Keratinocyte (primary cell): Measurements from ENCODE around the gene NLGN2. TPM values are rescaled to one million over a fixed set of nuclear protein-coding genes. Genes with fewer than 3 reads are reported as not detected.

Source experiments
- DNase-seq: peaks from one replicate; pipeline ENCODE4 v3.0.0-alpha.2; 2011; ENCODE audit warnings: low read depth, missing footprints, low spot score
- FAIRE-seq: peaks from 2 replicates; lab custom pipeline; 2011; peaks lifted over from hg19 to GRCh38; lab: Jason Lieb, UNC
- H2AFZ ChIP-seq: 2 replicates; pipeline ENCODE4 v1.6.0; 2012; ENCODE audit warnings: low read length, control low read depth, inconsistent platforms; ENCODE audit not compliant: control insufficient read depth
- H3K27ac ChIP-seq: 2 replicates; pipeline ENCODE4 v1.5.1; 2011; ENCODE audit warnings: low read length; ENCODE audit not compliant: control insufficient read depth, insufficient read depth
- H3K27me3 ChIP-seq: 3 replicates; pipeline ENCODE4 v1.6.0; 2011; ENCODE audit warnings: low read length; ENCODE audit not compliant: control insufficient read depth, insufficient read depth; ENCODE audit errors: extremely low read depth
- H3K36me3 ChIP-seq, 2 experiments: 2 replicates in 1 of 2; 3 replicates in 1 of 2; pipeline ENCODE4 v1.5.1; 2011; ENCODE audit warnings: low read length in 2 of 2, mild to moderate bottlenecking in 1 of 2; ENCODE audit not compliant: control insufficient read depth in 2 of 2, insufficient read depth in 2 of 2; ENCODE audit errors: extremely low read depth in 1 of 2
- H3K4me1 ChIP-seq: 3 replicates; pipeline ENCODE4 v1.5.1; 2011; ENCODE audit warnings: low read length; ENCODE audit not compliant: control insufficient read depth, insufficient read depth; ENCODE audit errors: extremely low read depth
- H3K4me2 ChIP-seq: 3 replicates; pipeline ENCODE4 v1.6.0; 2011; ENCODE audit warnings: low read depth, low read length; ENCODE audit not compliant: control insufficient read depth, insufficient read depth; ENCODE audit errors: extremely low read depth
- H3K4me3 ChIP-seq, 3 experiments: fragments of 200-600 bp in 1 of 3; sonication (generic) in 1 of 3; 2 replicates in 2 of 3; 3 replicates in 1 of 3; pipeline ENCODE4 v1.5.1; 2011 to 2016; ENCODE audit warnings: low read length in 3 of 3, mild to moderate bottlenecking in 3 of 3, control low read depth in 2 of 3, inconsistent platforms in 1 of 3, low read depth in 1 of 3, mixed read lengths in 1 of 3, mixed run types in 1 of 3, moderate library complexity in 1 of 3; ENCODE audit not compliant: control insufficient read depth in 2 of 3, insufficient read depth in 2 of 3; ENCODE audit errors: extremely low read depth in 1 of 3
- H3K79me2 ChIP-seq: 2 replicates; pipeline ENCODE4 v1.6.0; 2012; ENCODE audit warnings: low read length; ENCODE audit not compliant: control insufficient read depth, insufficient read depth
- H3K9ac ChIP-seq: 3 replicates; pipeline ENCODE4 v1.6.0; 2011; ENCODE audit warnings: low read length; ENCODE audit not compliant: control insufficient read depth, insufficient read depth; ENCODE audit errors: extremely low read depth
- H3K9me1 ChIP-seq: 3 replicates; pipeline ENCODE4 v1.6.0; 2011; ENCODE audit warnings: low read length; ENCODE audit not compliant: control insufficient read depth, insufficient read depth; ENCODE audit errors: extremely low read depth
- H3K9me3 ChIP-seq: 2 replicates; pipeline ENCODE4 v1.5.1; 2012; ENCODE audit warnings: low read depth, low read length; ENCODE audit not compliant: control insufficient read depth
- H4K20me1 ChIP-seq: 3 replicates; pipeline ENCODE4 v1.6.0; 2011; ENCODE audit warnings: low read length; ENCODE audit not compliant: control insufficient read depth, insufficient read depth; ENCODE audit errors: extremely low read depth
- EZH2 ChIP-seq: IDR thresholded peaks from one replicate; pipeline ENCODE4 v1.6.1; 2012; ENCODE audit warnings: inconsistent platforms, mild to moderate bottlenecking, low read length, moderate library complexity
- dilution Hi-C: fragments of 300-500 bp; cut with MboI; formaldehyde crosslinking; loops from one replicate; pipeline ENCODE4 v1.7.0; 2020; ENCODE audit warnings: low sequenced_read_pairs; ENCODE audit not compliant: extremely low pct_ligation_motif_present
- polyA plus RNA-seq, 5 experiments: library from polyadenylated mRNA; depleted of rRNA in 3 of 5; stranded (reverse) in 3 of 5; stranded (forward) in 1 of 5; unstranded in 1 of 5; fragments of >200 nt; gene quantifications; 1 replicate in 1 of 5; 2 replicates in 3 of 5; 3 replicates in 1 of 5; pipeline versions ENCODE4 v1.2.1 to v1.2.3, GENCODE V29; 2011 to 2012; ENCODE audit warnings: missing spikeins in 2 of 5, low read depth in 1 of 5, low replicate concordance in 1 of 5
- TF ChIP-seq, protein P1 (sequence below), 3 experiments: IDR thresholded peaks in 1 of 3; conservative IDR thresholded peaks in 1 of 3; optimal IDR thresholded peaks in 1 of 3; 2 replicates in 2 of 3; 3 replicates in 1 of 3; pipeline versions ENCODE3 to v1.5.1; 2011; ENCODE audit warnings: low read length in 3 of 3, mild to moderate bottlenecking in 3 of 3, moderate library complexity in 2 of 3, control low read depth in 1 of 3, inconsistent platforms in 1 of 3; ENCODE audit not compliant: insufficient read depth in 2 of 3; ENCODE audit errors: extremely low read depth in 1 of 3

The NLGN2 gene
- polyA plus RNA-seq, 1 donor (not counting 4 experiments of a cell fraction or from before 2014, with no cell fraction given) = 2.5 TPM

DNA sequence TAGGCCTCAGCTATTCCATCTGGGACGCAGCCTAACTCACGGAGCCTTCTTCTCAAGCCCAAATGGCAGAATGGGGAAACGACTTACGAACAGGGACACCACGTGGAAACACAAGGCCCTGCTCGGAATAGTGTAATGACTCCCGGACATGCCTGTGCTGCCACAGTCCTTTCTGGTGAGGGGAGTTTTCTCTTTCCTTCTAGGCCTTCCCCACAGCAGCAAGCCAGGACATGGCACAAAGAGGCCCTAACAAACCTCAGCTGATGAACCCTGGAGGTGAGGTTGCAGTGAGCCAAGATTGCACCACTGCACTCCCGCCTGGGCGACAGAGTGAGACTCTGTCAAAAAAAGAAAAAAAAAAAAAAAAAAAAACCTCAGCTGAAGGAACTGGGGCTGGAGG lies 56.4 kb downstream of the NLGN2 start:
- Histone ChIP-seq H3K79me2 (peaks cover 29% of the 10 kb centered on the region), H3K4me3 (no peak overlapping the region), H4K20me1 (no peaks in the 10 kb centered on the region), H3K4me1 (peaks cover 24% of the 10 kb centered on the region), H2AFZ (peak overlapping the region; percentile 9), H3K9me3 (no peaks in the 10 kb centered on the region), H3K27me3 (no peaks in the 10 kb centered on the region), H3K9me1 (no peaks in the 10 kb centered on the region), H3K9ac (peak overlapping the region; percentile 22), H3K27ac (peak overlapping the region; percentile 64), H3K4me2 (no peak overlapping the region), H3K36me3 (peaks cover 18 to 34% of the 10 kb centered on the region in 2 experiments)
- TF ChIP-seq, protein P1, sequence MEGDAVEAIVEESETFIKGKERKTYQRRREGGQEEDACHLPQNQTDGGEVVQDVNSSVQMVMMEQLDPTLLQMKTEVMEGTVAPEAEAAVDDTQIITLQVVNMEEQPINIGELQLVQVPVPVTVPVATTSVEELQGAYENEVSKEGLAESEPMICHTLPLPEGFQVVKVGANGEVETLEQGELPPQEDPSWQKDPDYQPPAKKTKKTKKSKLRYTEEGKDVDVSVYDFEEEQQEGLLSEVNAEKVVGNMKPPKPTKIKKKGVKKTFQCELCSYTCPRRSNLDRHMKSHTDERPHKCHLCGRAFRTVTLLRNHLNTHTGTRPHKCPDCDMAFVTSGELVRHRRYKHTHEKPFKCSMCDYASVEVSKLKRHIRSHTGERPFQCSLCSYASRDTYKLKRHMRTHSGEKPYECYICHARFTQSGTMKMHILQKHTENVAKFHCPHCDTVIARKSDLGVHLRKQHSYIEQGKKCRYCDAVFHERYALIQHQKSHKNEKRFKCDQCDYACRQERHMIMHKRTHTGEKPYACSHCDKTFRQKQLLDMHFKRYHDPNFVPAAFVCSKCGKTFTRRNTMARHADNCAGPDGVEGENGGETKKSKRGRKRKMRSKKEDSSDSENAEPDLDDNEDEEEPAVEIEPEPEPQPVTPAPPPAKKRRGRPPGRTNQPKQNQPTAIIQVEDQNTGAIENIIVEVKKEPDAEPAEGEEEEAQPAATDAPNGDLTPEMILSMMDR (optimal IDR thresholded peaks at IDR 0.05 in 1 of 3, IDR thresholded peaks at IDR 0.05 in 1 of 3, conservative IDR thresholded peaks at IDR 0.05 in 1 of 3; ENCODE audit: extremely low read depth in 1 of 3, insufficient read depth in 2 of 3, low read length in 3 of 3) = peak in 1 of 3 experiments; percentile 25
- no peak for TF ChIP-seq EZH2
- DNase-seq (no peak), FAIRE-seq (peak; percentile 26)
- dilution Hi-C loops = no loop called here

GRCh38 chr17:7465597-7466275 lies 58.1 kb downstream of the NLGN2 start:
- H3K27me3 ChIP-seq = no peaks in the 10 kb centered on the region
- dilution Hi-C loops = no loop called here
- no peak overlapping the region for H3K4me2 ChIP-seq
- H2AFZ ChIP-seq = no peak overlapping the region
- H3K27ac ChIP-seq = no peak overlapping the region
- H3K9me1 ChIP-seq = no peaks in the 10 kb centered on the region
- peaks cover 42% of the 10 kb centered on the region for H3K79me2 ChIP-seq
- DNase-seq = no peak
- no peak for TF ChIP-seq EZH2
- TF ChIP-seq, protein P1 (optimal IDR thresholded peaks at IDR 0.05 in 1 of 3, IDR thresholded peaks at IDR 0.05 in 1 of 3, conservative IDR thresholded peaks at IDR 0.05 in 1 of 3; ENCODE audit: extremely low read depth in 1 of 3, insufficient read depth in 2 of 3, low read length in 3 of 3) = no peak
- H3K9me3 ChIP-seq = no peaks in the 10 kb centered on the region
- FAIRE-seq = no peak
- no peak overlapping the region for H3K9ac ChIP-seq
- peaks cover 20 to 34% of the 10 kb centered on the region in 2 experiments for H3K36me3 ChIP-seq
- no peaks in the 10 kb centered on the region for H4K20me1 ChIP-seq
- H3K4me3 ChIP-seq = no peak overlapping the region
- H3K4me1 ChIP-seq = peaks cover 24% of the 10 kb centered on the region
